Lower leg skin (tissue), 3 donors: ENCODE measurements around the gene MBD3L3.
"Not testable (repeated sequence)": the region's sequence is repeated elsewhere in the genome, so short reads cannot be mapped to it uniquely, and the experiment has no call there.

Source experiments
- POLR2A ChIP-seq, 2 donors: fragments of 450-650 bp; IDR thresholded peaks; one replicate each; pipeline ENCODE4 v1.6.1; 2016 to 2017; ENCODE audit warnings: antibody characterized with exemption in 2 of 2, mild to moderate bottlenecking in 1 of 2, moderate library complexity in 1 of 2
- TF ChIP-seq, protein P1 (sequence below), 3 donors: fragments of 450-650 bp; IDR thresholded peaks; one replicate each; pipeline ENCODE4 v1.5.1; 2016; ENCODE audit warnings: antibody characterized with exemption in 3 of 3, mild to moderate bottlenecking in 3 of 3, moderate library complexity in 2 of 3

DNA sequence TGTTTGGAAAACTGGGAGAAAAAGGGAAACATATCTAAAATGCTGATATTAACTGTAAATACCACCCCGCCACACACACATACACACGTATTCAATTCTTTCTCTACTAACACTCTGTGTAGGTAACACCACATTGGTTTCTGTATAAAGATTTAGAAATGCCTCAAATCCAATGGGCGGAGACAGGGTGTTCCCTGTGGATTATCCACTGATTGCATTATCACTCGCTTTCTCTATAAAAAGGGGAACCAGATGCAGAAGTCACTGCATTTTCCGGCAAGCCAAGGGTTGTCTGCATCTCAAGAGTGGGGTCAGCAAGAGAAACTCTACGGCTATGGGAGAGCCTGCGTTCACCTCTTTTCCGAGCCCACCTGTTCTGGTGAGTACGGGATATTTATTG, 28.2 kb downstream of the MBD3L3 start, which contains the start of gene MBD3L5:
- TF ChIP-seq, protein P1, sequence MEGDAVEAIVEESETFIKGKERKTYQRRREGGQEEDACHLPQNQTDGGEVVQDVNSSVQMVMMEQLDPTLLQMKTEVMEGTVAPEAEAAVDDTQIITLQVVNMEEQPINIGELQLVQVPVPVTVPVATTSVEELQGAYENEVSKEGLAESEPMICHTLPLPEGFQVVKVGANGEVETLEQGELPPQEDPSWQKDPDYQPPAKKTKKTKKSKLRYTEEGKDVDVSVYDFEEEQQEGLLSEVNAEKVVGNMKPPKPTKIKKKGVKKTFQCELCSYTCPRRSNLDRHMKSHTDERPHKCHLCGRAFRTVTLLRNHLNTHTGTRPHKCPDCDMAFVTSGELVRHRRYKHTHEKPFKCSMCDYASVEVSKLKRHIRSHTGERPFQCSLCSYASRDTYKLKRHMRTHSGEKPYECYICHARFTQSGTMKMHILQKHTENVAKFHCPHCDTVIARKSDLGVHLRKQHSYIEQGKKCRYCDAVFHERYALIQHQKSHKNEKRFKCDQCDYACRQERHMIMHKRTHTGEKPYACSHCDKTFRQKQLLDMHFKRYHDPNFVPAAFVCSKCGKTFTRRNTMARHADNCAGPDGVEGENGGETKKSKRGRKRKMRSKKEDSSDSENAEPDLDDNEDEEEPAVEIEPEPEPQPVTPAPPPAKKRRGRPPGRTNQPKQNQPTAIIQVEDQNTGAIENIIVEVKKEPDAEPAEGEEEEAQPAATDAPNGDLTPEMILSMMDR (IDR thresholded peaks at IDR 0.05), result not testable (repeated sequence)
- TF ChIP-seq POLR2A (IDR thresholded peaks at IDR 0.05), result not testable (repeated sequence)
